IMR-90 (cell line): Measurements from ENCODE around the gene MALL. TPM values are rescaled to one million over a fixed set of nuclear protein-coding genes. Genes with fewer than 3 reads are reported as not detected.

Experiments used
- ATAC-seq: fragments of 200-7000 bp; cut with Tn5 transposase; 2 replicates; pipeline ENCODE4 v1.9.1; 2020; ENCODE audit warnings: low read depth, mild to moderate bottlenecking, moderate library complexity
- BruUV-seq: library from RNA; stranded (reverse); fragments of 400-500 nt; replicated peaks from 2 replicates; lab custom pipeline; 2021; lab: Mats Ljungman, UMichigan
- CTCF ChIA-PET: fragments of 300-600 bp; formaldehyde crosslinking; extraction: SDS; loops from one replicate; lab custom pipeline; 2021; ENCODE audit warnings: antibody characterized with exemption; lab: Yijun Ruan, JAX
- POLR2A ChIA-PET: fragments of 300-600 bp; sonication (Branson Sonifier 250); formaldehyde crosslinking; loops from one replicate; lab custom pipeline; 2022; ENCODE audit warnings: antibody characterized with exemption; ENCODE audit not compliant: unreplicated experiment; lab: Charles Lee
- DNase-seq: peaks from one replicate; pipeline ENCODE4 v3.0.0; 2013
- H2AFZ ChIP-seq: replicated peaks from 2 replicates; pipeline ENCODE3; 2013; ENCODE audit warnings: low read length, mild to moderate bottlenecking; ENCODE audit not compliant: poor library complexity
- H2AK5ac ChIP-seq: 2 replicates; pipeline ENCODE4 v1.6.1; 2013; ENCODE audit warnings: low read depth, low read length, inconsistent platforms
- H2AK9ac ChIP-seq: replicated peaks from 2 replicates; pipeline ENCODE3; 2013; ENCODE audit warnings: mild to moderate bottlenecking, low read depth, low read length, moderate library complexity; ENCODE audit not compliant: poor library complexity
- H2BK120ac ChIP-seq: 2 replicates; pipeline ENCODE4 v1.6.1; 2013; ENCODE audit warnings: low read depth, low read length, inconsistent platforms
- H2BK15ac ChIP-seq: 3 replicates; pipeline ENCODE4 v1.6.1; 2013; ENCODE audit warnings: low read depth, low read length, inconsistent platforms
- H2BK20ac ChIP-seq: 2 replicates; pipeline ENCODE4 v1.6.1; 2013; ENCODE audit warnings: low read depth, mild to moderate bottlenecking, inconsistent platforms, low read length, moderate library complexity
- H2BK5ac ChIP-seq: 2 replicates; pipeline ENCODE4 v1.6.1; 2013; ENCODE audit warnings: mild to moderate bottlenecking, low read depth, low read length, inconsistent platforms; ENCODE audit not compliant: poor library complexity, severe bottlenecking
- H3K14ac ChIP-seq: replicated peaks from 2 replicates; pipeline ENCODE4 v1.6.1; 2013; ENCODE audit warnings: low read depth, low read length, inconsistent platforms
- H3K18ac ChIP-seq: 2 replicates; pipeline ENCODE4 v1.6.1; 2013; ENCODE audit warnings: low read depth, low read length, control low read depth
- H3K23ac ChIP-seq: 2 replicates; pipeline ENCODE4 v1.6.1; 2013; ENCODE audit warnings: low read depth, low read length, inconsistent platforms
- H3K27ac ChIP-seq: 2 replicates; pipeline ENCODE4 v1.5.1; 2013; ENCODE audit warnings: mild to moderate bottlenecking, control low read depth, low read length; ENCODE audit not compliant: insufficient read depth
- H3K27me3 ChIP-seq: 2 replicates; pipeline ENCODE4 v1.6.1; 2013; ENCODE audit warnings: low read length; ENCODE audit not compliant: control insufficient read depth, insufficient read depth
- H3K36me3 ChIP-seq: 2 replicates; pipeline ENCODE4 v1.6.1; 2013; ENCODE audit warnings: low read length, mixed read lengths; ENCODE audit not compliant: control insufficient read depth, insufficient read depth
- H3K4ac ChIP-seq: 2 replicates; pipeline ENCODE4 v1.6.1; 2013; ENCODE audit warnings: low read depth, low read length, inconsistent platforms
- H3K4me1 ChIP-seq: 2 replicates; pipeline ENCODE4 v1.6.1; 2013; ENCODE audit warnings: low read length, mixed read lengths; ENCODE audit not compliant: control insufficient read depth, insufficient read depth
- H3K4me2 ChIP-seq: 2 replicates; pipeline ENCODE4 v1.6.1; 2013; ENCODE audit warnings: low read depth, mild to moderate bottlenecking, control low read depth, low read length, moderate library complexity
- H3K4me3 ChIP-seq: 2 replicates; pipeline ENCODE4 v1.5.1; 2013; ENCODE audit warnings: low read depth, mild to moderate bottlenecking, control low read depth, low read length, moderate library complexity; ENCODE audit not compliant: insufficient read depth
- H3K56ac ChIP-seq: 2 replicates; pipeline ENCODE4 v1.6.1; 2013; ENCODE audit warnings: low read length, inconsistent platforms; ENCODE audit not compliant: insufficient read depth; ENCODE audit errors: extremely low read depth
- H3K79me1 ChIP-seq, 2 experiments: 2 replicates each; pipeline ENCODE4 v1.6.1; 2013; ENCODE audit warnings: low read length in 2 of 2, inconsistent platforms in 1 of 2, low read depth in 1 of 2
- H3K9ac ChIP-seq: 2 replicates; pipeline ENCODE4 v1.6.1; 2013; ENCODE audit warnings: low read depth, low read length, control low read depth
- H3K9me1 ChIP-seq: 2 replicates; pipeline ENCODE4 v1.6.1; 2013; ENCODE audit warnings: low read length, inconsistent platforms; ENCODE audit not compliant: insufficient read depth
- H3K9me3 ChIP-seq: 2 replicates; pipeline ENCODE4 v1.6.1; 2013; ENCODE audit warnings: low read length; ENCODE audit not compliant: control insufficient read depth, insufficient read depth
- H4K20me1 ChIP-seq: 2 replicates; pipeline ENCODE4 v1.6.1; 2013; ENCODE audit warnings: low read length, inconsistent platforms; ENCODE audit not compliant: insufficient read depth
- H4K5ac ChIP-seq: 2 replicates; pipeline ENCODE4 v1.6.1; 2013; ENCODE audit warnings: mild to moderate bottlenecking, low read depth, low read length, control low read depth
- H4K8ac ChIP-seq, 2 experiments: 2 replicates each; pipeline ENCODE4 v1.6.1; 2013; ENCODE audit warnings: low read depth in 2 of 2, low read length in 2 of 2, control low read depth in 1 of 2, inconsistent platforms in 1 of 2
- H4K91ac ChIP-seq: 2 replicates; pipeline ENCODE4 v1.6.1; 2013; ENCODE audit warnings: low read depth, low read length, inconsistent platforms; ENCODE audit not compliant: insufficient read depth
- BHLHE40 ChIP-seq: fragments of 150-350 bp; IDR thresholded peaks from 2 replicates; pipeline ENCODE4 v1.6.1; 2016; ENCODE audit warnings: mild to moderate bottlenecking, low read depth, low read length
- CEBPB ChIP-seq: IDR thresholded peaks from 2 replicates; pipeline ENCODE4 v1.6.1; 2012; ENCODE audit warnings: low read depth, low read length, improper control_type of control experiment
- CHD1 ChIP-seq: IDR thresholded peaks from 2 replicates; pipeline ENCODE4 v1.6.1; 2012; ENCODE audit warnings: low read depth, low read length, improper control_type of control experiment
- CTCF ChIP-seq: conservative IDR thresholded peaks from 2 replicates; pipeline ENCODE4 v1.5.1; 2012; ENCODE audit warnings: mild to moderate bottlenecking, low read depth, low read length, improper control_type of control experiment
- FOS ChIP-seq: fragments of 150-350 bp; IDR thresholded peaks from 2 replicates; pipeline ENCODE4 v1.6.1; 2016; ENCODE audit warnings: low read depth, low read length
- MAFK ChIP-seq: IDR thresholded peaks from 2 replicates; pipeline ENCODE4 v1.6.1; 2012; ENCODE audit warnings: low read depth, low read length, improper control_type of control experiment
- MAZ ChIP-seq: IDR thresholded peaks from 2 replicates; pipeline ENCODE4 v1.6.1; 2012; ENCODE audit warnings: low read depth, mild to moderate bottlenecking, low read length, improper control_type of control experiment, moderate library complexity, borderline replicate concordance
- MXI1 ChIP-seq: IDR thresholded peaks from 2 replicates; pipeline ENCODE4 v1.6.1; 2012; ENCODE audit warnings: low read depth, mild to moderate bottlenecking, low read length, moderate library complexity, borderline replicate concordance
- NFE2L2 ChIP-seq: fragments of 150-350 bp; IDR thresholded peaks from 2 replicates; pipeline ENCODE4 v1.6.1; 2016; ENCODE audit warnings: low read depth, mild to moderate bottlenecking, low read length
- POLR2A ChIP-seq: IDR thresholded peaks from 2 replicates; pipeline ENCODE4 v1.6.1; 2012; ENCODE audit warnings: mild to moderate bottlenecking, low read depth, low read length
- RAD21 ChIP-seq: IDR thresholded peaks from 2 replicates; pipeline ENCODE4 v1.6.1; 2012; ENCODE audit warnings: low read length, improper control_type of control experiment
- RCOR1 ChIP-seq: IDR thresholded peaks from 2 replicates; pipeline ENCODE4 v1.6.1; 2012; ENCODE audit warnings: mild to moderate bottlenecking, low read length, improper control_type of control experiment; ENCODE audit not compliant: insufficient replicate concordance
- RFX5 ChIP-seq: IDR thresholded peaks from 2 replicates; pipeline ENCODE4 v1.8.0; 2012; ENCODE audit warnings: low read depth, mild to moderate bottlenecking, low read length, moderate library complexity
- SMC3 ChIP-seq: fragments of 150-350 bp; IDR thresholded peaks from 2 replicates; pipeline ENCODE4 v1.6.1; 2016; ENCODE audit warnings: low read depth, mild to moderate bottlenecking, antibody characterized with exemption, low read length, moderate library complexity
- WGBS, 2 experiments: methylation state at CpG; one replicate each; pipeline versions ENCODE4 v1.1.5 to v1.1.7; 2013; ENCODE audit warnings: missing lambda C conversion rate in 2 of 2; ENCODE audit not compliant: insufficient read length in 1 of 2; ENCODE audit errors: extremely low coverage in 2 of 2; 5-methylcytosine and 5-hydroxymethylcytosine counted together
- dilution Hi-C: fragments of 300-500 bp; cut with HindIII; formaldehyde crosslinking; loops from one replicate; pipeline ENCODE4 v1.14.3; 2018; ENCODE audit warnings: low sequenced_read_pairs; ENCODE audit not compliant: unreplicated experiment
- in situ Hi-C: fragments of 300-500 bp; cut with MboI; formaldehyde crosslinking; loops from 3 replicates; pipeline ENCODE4 v1.14.3; 2019; ENCODE audit warnings: low sequenced_read_pairs, inconsistent platforms, mixed read lengths
- intact Hi-C: fragments of 100-400 bp; cut with micrococcal nuclease; formaldehyde crosslinking; loops from 2 replicates; pipeline ENCODE4 v1.10.0; 2022
- polyA plus RNA-seq, 3 experiments: library from polyadenylated mRNA; depleted of rRNA; stranded (reverse); fragments of >200 nt; gene quantifications; 2 replicates each; pipeline ENCODE4 v1.2.3, GENCODE V29; 2012; ENCODE audit warnings: low replicate concordance in 1 of 3
- total RNA-seq: library from RNA; depleted of rRNA; stranded (reverse); fragments of >200 nt; gene quantifications from 2 replicates; pipeline ENCODE4 v1.2.3, GENCODE V29; 2012
- TF ChIP-seq, protein P1 (sequence below): fragments of 150-350 bp; IDR thresholded peaks from 2 replicates; pipeline ENCODE4 v1.6.1; 2016; ENCODE audit warnings: low read depth, mild to moderate bottlenecking, low read length, moderate library complexity, borderline replicate concordance
- TF ChIP-seq, protein P2 (sequence below): fragments of 150-350 bp; IDR thresholded peaks from 2 replicates; pipeline ENCODE4 v1.6.1; 2017; ENCODE audit warnings: mild to moderate bottlenecking, antibody characterized with exemption, low read length, low read depth

The MALL gene
- total and polyA plus RNA-seq, 2 of the 4 experiments (the other 2 are of a cell fraction): 1.6 TPM

DNA sequence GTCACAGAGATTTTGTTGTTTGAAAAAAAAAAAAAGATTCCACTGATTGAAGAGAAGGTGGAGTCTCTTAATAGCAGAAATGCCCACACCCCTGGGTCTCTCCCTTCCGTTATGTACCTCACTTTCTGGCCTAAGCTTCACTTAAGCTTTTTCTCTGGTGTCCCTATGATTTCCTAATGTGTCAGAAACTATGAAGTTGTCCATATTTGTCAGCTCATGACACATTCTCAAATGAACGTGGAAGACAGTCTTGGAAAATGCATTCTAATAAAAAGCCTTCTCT is 5.4 kb upstream of the MALL start:
- no peak overlapping the region for H2AK5ac ChIP-seq
- no peaks in the 10 kb centered on the region for H3K36me3 ChIP-seq
- POLR2A ChIA-PET: no interaction called here
- in situ Hi-C loops: no loop called here
- no peaks in the 10 kb centered on the region for H3K9me3 ChIP-seq
- H4K5ac ChIP-seq: no peak overlapping the region
- no peak overlapping the region for H3K27ac ChIP-seq
- no peaks in the 10 kb centered on the region for H3K79me1 ChIP-seq
- no peak overlapping the region for H2BK5ac ChIP-seq
- H2BK120ac ChIP-seq: no peak overlapping the region
- no peak overlapping the region for H3K23ac ChIP-seq
- H3K4ac ChIP-seq: no peak overlapping the region
- no peak overlapping the region for H3K9ac ChIP-seq
- no peak overlapping the region for H2BK15ac ChIP-seq
- H2BK20ac ChIP-seq: no peak overlapping the region
- no peak overlapping the region for H3K18ac ChIP-seq
- no peak overlapping the region for H4K8ac ChIP-seq
- no peak overlapping the region for H3K56ac ChIP-seq
- no peaks in the 10 kb centered on the region for H3K4me1 ChIP-seq
- no TSS peak for BruUV-seq
- no CpG with 5 or more reads among the region's 2 CpGs for WGBS, 2 experiments
- H4K91ac ChIP-seq: no peak overlapping the region
- DNase-seq (no peak), ATAC-seq (no peak)
- no peak overlapping the region for H3K4me2 ChIP-seq
- CTCF ChIA-PET: no interaction called here
- no peak overlapping the region for H2AFZ ChIP-seq
- no peak overlapping the region for H2AK9ac ChIP-seq
- no peaks in the 10 kb centered on the region for H4K20me1 ChIP-seq
- dilution Hi-C loops: no loop called here
- intact Hi-C loops: no loop called here
- H3K9me1 ChIP-seq: no peaks in the 10 kb centered on the region; the same call in 1 of the 2 replicates
- H3K27me3 ChIP-seq: peaks cover 7% of the 10 kb centered on the region
- no peak overlapping the region for H3K14ac ChIP-seq
- TF ChIP-seq RCOR1: no peak
- TF ChIP-seq RAD21: no peak
- no peak for TF ChIP-seq POLR2A
- TF ChIP-seq, protein P1, sequence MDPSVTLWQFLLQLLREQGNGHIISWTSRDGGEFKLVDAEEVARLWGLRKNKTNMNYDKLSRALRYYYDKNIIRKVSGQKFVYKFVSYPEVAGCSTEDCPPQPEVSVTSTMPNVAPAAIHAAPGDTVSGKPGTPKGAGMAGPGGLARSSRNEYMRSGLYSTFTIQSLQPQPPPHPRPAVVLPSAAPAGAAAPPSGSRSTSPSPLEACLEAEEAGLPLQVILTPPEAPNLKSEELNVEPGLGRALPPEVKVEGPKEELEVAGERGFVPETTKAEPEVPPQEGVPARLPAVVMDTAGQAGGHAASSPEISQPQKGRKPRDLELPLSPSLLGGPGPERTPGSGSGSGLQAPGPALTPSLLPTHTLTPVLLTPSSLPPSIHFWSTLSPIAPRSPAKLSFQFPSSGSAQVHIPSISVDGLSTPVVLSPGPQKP: no peak
- TF ChIP-seq MAZ: no peak
- no peak for TF ChIP-seq CTCF
- TF ChIP-seq SMC3: no peak
- TF ChIP-seq CEBPB: no peak
- TF ChIP-seq MXI1: no peak
- TF ChIP-seq RFX5: no peak
- no peak for TF ChIP-seq BHLHE40
- TF ChIP-seq MAFK: no peak
- no peak for TF ChIP-seq CHD1
- TF ChIP-seq, protein P2, sequence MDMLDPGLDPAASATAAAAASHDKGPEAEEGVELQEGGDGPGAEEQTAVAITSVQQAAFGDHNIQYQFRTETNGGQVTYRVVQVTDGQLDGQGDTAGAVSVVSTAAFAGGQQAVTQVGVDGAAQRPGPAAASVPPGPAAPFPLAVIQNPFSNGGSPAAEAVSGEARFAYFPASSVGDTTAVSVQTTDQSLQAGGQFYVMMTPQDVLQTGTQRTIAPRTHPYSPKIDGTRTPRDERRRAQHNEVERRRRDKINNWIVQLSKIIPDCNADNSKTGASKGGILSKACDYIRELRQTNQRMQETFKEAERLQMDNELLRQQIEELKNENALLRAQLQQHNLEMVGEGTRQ: no peak
- TF ChIP-seq NFE2L2: no peak
- TF ChIP-seq FOS: no peak
- no peak overlapping the region for H3K4me3 ChIP-seq
